ENCODE results near the gene DNM2.

DNA sequence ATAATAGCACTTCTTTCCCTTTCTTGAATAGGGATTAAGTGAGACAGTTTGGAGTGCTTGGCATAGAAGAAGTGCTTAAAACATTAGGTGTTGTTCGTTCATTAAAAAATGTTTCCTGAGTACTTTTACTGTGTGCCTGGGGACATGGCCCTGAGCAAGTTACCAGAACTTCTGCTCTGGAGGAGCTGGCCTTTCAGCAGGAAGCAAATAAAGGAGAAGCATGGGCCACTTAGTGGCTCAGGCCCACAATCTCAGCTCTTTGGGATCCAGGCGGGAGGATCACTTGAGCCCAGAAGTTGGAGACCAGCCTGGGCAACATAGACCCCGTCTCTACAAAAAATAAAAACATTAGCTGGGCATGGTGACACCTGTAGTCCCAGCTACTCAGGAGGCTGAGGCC, 5.7 kb downstream of the DNM2 start:
- TF ChIP-seq, protein P1, sequence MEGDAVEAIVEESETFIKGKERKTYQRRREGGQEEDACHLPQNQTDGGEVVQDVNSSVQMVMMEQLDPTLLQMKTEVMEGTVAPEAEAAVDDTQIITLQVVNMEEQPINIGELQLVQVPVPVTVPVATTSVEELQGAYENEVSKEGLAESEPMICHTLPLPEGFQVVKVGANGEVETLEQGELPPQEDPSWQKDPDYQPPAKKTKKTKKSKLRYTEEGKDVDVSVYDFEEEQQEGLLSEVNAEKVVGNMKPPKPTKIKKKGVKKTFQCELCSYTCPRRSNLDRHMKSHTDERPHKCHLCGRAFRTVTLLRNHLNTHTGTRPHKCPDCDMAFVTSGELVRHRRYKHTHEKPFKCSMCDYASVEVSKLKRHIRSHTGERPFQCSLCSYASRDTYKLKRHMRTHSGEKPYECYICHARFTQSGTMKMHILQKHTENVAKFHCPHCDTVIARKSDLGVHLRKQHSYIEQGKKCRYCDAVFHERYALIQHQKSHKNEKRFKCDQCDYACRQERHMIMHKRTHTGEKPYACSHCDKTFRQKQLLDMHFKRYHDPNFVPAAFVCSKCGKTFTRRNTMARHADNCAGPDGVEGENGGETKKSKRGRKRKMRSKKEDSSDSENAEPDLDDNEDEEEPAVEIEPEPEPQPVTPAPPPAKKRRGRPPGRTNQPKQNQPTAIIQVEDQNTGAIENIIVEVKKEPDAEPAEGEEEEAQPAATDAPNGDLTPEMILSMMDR (IDR thresholded peaks at IDR 0.05): no peak
- TF ChIP-seq POLR2AphosphoS5 (IDR thresholded peaks at IDR 0.05): no peak
